PFSK-1 (cell line): ENCODE measurements around the gene CSNK1G1.

Source experiments
- FOXP2 ChIP-seq: optimal IDR thresholded peaks from 2 replicates; pipeline ENCODE3; 2011; ENCODE audit warnings: borderline replicate concordance, control low read depth, inconsistent platforms; ENCODE audit not compliant: insufficient read depth; ENCODE audit errors: extremely low read length, extremely low read depth
- POLR2AphosphoS5 ChIP-seq: IDR thresholded peaks from 2 replicates; pipeline ENCODE4 v1.6.1; 2012; ENCODE audit warnings: low read depth, mild to moderate bottlenecking, control low read depth, low read length, moderate library complexity
- TAF1 ChIP-seq: IDR thresholded peaks from 2 replicates; pipeline ENCODE4 v1.6.1; 2012; ENCODE audit warnings: low read length, control low read depth, borderline replicate concordance; ENCODE audit not compliant: insufficient read depth

DNA sequence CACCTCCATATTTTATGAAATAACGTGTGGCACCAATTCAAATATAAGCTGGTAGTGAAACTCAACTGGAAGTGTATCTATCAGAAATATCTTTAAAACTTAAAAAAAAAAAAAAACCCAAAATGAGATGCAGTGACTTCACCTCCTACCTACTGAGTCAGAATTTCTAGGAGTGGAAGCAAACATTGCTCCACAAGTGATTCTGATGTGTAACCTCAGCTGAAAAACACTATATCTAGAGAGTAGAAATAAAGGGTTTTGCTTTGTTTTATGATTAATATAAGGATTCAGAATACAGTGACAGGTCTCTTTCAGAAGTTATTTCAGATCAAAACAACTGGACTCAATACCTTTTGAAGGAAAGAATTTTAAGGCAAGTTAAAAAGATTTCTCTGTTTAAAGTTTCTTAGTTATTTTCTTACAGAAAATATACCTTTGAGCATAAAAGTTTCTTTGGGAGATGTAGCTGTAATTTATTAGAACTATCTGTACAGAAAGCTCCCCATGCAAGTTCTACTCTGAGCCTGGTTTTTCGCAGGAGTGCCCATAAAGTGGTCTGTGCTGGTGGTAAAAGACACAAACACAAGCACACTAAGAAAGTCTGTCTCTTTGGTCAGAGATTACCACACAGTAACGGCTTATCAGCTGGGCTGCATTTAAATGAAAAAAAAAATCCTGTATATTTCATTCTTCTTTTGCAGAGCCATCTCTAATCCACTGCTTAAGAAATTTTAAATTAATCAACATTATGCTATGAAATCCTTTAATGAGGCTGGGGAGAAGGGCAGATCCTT lies 133.2 kb downstream of the CSNK1G1 start:
- no peak for TF ChIP-seq POLR2AphosphoS5
- no peak for TF ChIP-seq FOXP2
- no peak for TF ChIP-seq TAF1
